WI38 (cell line): ENCODE data around the gene ISL2.

Source experiments
- H3K4me3 ChIP-seq: 2 replicates; pipeline ENCODE4 v1.5.1; 2011; ENCODE audit warnings: low read depth, mild to moderate bottlenecking, control low read depth, low read length
- TF ChIP-seq, protein P1 (sequence below): IDR thresholded peaks from 2 replicates; pipeline ENCODE4 v1.5.1; 2012; ENCODE audit warnings: low read depth, mild to moderate bottlenecking, control low read depth, low read length

Gene ISL2

DNA sequence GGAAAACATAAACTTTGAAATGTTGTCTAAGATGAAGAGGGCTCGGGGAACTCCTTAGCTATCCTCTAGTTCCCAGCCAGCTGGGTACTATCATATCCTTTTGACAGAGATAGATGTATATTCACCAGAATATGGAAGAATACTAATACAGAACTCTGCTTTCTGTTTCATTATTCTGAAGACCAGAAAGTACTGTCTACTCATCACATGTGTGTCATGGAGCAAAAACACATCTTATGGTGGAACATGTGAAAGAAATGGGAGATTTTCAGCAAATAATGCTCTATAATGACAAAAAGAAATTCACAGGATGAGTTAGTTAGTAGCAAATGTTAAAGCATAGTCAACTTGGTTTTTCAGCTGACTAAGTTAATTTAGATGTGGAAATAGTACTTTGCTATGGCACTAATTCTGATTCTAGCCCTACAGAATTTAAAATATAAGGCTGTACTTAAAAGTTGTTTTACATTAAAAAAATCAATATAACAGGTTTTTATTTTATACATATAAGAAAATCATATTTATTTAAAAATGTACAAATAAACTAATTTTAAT is 16.5 kb downstream of the ISL2 start:
- TF ChIP-seq, protein P1, sequence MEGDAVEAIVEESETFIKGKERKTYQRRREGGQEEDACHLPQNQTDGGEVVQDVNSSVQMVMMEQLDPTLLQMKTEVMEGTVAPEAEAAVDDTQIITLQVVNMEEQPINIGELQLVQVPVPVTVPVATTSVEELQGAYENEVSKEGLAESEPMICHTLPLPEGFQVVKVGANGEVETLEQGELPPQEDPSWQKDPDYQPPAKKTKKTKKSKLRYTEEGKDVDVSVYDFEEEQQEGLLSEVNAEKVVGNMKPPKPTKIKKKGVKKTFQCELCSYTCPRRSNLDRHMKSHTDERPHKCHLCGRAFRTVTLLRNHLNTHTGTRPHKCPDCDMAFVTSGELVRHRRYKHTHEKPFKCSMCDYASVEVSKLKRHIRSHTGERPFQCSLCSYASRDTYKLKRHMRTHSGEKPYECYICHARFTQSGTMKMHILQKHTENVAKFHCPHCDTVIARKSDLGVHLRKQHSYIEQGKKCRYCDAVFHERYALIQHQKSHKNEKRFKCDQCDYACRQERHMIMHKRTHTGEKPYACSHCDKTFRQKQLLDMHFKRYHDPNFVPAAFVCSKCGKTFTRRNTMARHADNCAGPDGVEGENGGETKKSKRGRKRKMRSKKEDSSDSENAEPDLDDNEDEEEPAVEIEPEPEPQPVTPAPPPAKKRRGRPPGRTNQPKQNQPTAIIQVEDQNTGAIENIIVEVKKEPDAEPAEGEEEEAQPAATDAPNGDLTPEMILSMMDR: no peak
- H3K4me3 ChIP-seq: no peak overlapping the region

DNA sequence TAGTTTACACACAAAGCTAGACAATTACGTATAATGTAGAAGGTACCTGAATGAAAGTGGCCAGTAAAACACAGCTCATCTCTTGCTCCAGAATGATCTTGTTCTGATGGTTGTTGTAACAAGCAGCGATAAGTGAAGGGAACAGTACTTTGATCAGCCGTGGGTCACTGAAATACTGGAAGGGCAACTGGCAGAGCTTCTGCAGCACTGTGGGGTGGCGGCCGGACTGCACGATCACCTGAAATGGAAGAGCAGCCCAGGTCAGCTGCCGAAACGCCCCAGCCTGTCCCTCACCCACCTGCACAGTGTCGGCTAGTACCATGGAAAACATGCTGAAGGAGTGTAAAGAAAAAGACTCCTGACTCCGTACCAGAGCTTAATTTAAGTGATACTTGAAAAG is 17.3 kb downstream of the ISL2 start:
- H3K4me3 ChIP-seq: no peak overlapping the region
- TF ChIP-seq, protein P1: no peak

DNA sequence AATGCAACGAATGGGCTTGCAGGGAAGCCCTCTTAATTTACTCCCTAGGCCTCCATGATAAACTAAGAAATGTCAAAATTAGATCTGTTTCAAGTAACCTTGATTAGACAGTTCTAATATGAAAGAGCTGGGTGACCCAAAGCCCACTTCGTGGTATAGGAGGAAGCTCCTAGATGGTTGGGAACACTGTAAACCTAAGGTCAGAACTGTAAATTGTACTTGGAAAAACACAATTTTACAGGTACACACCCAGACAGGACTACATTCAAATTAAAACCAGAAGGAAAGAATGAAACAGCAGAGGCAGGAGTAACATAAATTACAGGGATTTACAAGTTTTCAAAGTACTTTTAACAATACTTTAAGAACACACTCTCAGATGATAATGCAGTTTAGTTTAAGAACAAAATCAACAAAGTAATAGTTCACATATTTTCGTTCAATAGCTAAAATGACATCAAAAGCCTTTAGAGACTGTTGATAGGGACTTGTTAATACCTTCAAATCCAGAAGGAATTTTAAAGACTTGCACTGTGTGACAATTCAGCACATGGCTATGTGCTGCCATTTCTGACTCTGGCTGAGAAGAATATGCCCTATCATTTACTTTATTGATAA is 18.4 kb downstream of the ISL2 start:
- no peak overlapping the region for H3K4me3 ChIP-seq
- TF ChIP-seq, protein P1: no peak

DNA sequence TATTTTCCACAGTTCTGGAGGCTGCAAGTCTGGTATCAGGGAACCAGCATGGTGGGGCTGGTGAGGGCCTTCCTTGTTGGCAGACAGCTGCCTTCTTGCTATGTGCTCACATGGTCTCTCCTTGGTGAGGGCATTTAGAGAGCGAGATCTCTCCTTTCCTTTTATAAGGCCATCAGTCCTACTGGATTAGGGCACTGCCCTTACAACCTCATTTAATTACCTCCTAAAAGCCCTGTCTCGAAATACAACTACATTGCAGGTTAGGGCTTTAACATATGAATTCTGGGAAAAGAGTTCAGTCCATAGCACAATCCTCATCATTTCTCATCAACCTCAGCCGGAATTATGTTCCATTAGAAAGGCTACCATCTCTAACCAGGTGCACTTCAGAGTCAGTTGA is 21.9 kb downstream of the ISL2 start:
- TF ChIP-seq, protein P1: no peak

DNA sequence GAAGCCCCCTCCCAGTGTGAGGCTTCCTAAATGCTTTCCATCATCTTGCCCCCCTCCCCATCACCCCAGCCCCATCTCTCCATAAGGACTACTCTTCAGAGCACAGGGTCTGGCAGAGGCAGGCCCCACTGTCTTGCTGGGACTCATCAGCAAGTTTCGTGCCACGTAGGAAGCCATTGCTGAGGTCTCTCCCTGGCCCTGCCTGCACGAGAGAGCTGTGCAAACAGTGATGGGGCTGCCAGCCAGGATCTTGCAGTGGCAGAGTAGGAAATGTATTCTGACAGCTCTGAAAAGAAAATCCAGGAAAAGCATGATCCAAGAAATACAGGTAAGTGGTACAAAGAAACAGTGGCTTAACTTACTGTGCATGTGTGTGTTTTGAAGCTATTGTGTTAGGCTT is 22.6 kb downstream of the ISL2 start:
- TF ChIP-seq, protein P1: no peak
- H3K4me3 ChIP-seq: no peak overlapping the region

More for the DNA sequence above, 21.9 kb downstream of the ISL2 start:
- H3K4me3 ChIP-seq: no peak overlapping the region

DNA sequence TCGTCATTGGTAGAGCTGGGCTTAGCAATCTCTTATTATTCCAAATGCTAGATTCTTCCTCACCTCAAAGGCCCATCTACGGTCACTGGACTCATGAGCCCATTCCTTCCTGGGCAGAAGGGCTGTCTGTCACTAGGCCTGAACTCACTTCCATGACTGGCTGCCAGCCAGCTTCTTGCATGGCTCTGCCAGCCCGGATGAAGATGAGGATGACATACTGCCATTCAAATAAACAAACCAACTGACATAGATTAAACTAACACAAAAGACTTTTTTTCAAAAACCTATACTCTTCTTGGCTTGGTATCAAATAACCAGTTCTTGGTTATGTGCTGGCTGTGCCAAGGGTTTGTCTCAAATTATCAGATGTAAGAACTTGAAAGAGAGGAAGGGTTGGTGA is 23.8 kb downstream of the ISL2 start:
- TF ChIP-seq, protein P1: no peak
- no peak overlapping the region for H3K4me3 ChIP-seq

DNA sequence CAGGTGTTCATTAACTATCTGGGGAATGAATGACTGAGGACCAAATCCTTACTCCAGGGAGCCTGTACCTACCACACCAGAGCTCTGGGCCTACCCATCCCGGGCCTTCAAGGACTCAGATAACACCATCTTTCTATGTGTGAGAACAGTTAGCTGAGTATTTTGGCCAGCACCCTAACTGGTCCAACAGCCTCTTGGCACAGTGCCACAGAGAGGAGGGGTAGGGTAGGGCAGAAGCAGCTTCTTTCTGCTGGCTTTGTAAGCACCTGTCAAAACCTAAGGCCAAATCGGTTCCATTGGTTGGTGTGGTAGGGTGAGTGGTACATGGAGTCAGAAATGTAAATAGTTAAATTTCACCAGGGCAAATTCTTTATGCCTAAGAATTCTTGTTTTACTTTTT is 26.7 kb downstream of the ISL2 start:
- H3K4me3 ChIP-seq: no peak overlapping the region
- TF ChIP-seq, protein P1: no peak
